H9 (cell line): Measurements from ENCODE around the gene FAM200A. TPM values are rescaled to one million over a fixed set of nuclear protein-coding genes. Genes with fewer than 3 reads are reported as not detected.

Experiments
- DNase-seq: peaks from one replicate; pipeline ENCODE4 v3.0.0-alpha.2; 2017
- H2AFZ ChIP-seq: one replicate; pipeline ENCODE4 v1.6.1; 2013; ENCODE audit warnings: mild to moderate bottlenecking, low read length, control low read depth, moderate library complexity
- H2AK5ac ChIP-seq: 2 replicates; pipeline ENCODE4 v1.6.1; 2013; ENCODE audit warnings: low read length, control low read depth, mixed read lengths; ENCODE audit not compliant: insufficient read length
- H2BK120ac ChIP-seq: one replicate; pipeline ENCODE4 v1.6.1; 2013; ENCODE audit warnings: low read depth, mild to moderate bottlenecking, low read length, control low read depth, inconsistent platforms; ENCODE audit not compliant: poor library complexity, severe bottlenecking
- H2BK12ac ChIP-seq: 2 replicates; pipeline ENCODE4 v1.6.1; 2013; ENCODE audit warnings: low read length, control low read depth, mixed read lengths, low read depth; ENCODE audit not compliant: insufficient read length
- H2BK15ac ChIP-seq: 2 replicates; pipeline ENCODE4 v1.6.1; 2013; ENCODE audit warnings: low read depth, low read length, control low read depth
- H2BK20ac ChIP-seq: one replicate; pipeline ENCODE4 v1.6.1; 2013; ENCODE audit warnings: low read depth, mild to moderate bottlenecking, low read length, control low read depth, inconsistent platforms; ENCODE audit not compliant: poor library complexity, severe bottlenecking
- H2BK5ac ChIP-seq: 2 replicates; pipeline ENCODE4 v1.6.1; 2013; ENCODE audit warnings: low read length, control low read depth, mixed read lengths; ENCODE audit not compliant: insufficient read length
- H3K14ac ChIP-seq: 2 replicates; pipeline ENCODE4 v1.6.1; 2013; ENCODE audit warnings: low read length, control low read depth; ENCODE audit not compliant: insufficient read depth
- H3K18ac ChIP-seq: 2 replicates; pipeline ENCODE4 v1.6.1; 2013; ENCODE audit warnings: low read depth, mild to moderate bottlenecking, mixed read lengths, low read length, control low read depth; ENCODE audit not compliant: insufficient read length
- H3K23ac ChIP-seq: 2 replicates; pipeline ENCODE4 v1.6.1; 2013; ENCODE audit warnings: low read length, control low read depth, mixed read lengths, low read depth; ENCODE audit not compliant: insufficient read length
- H3K23me2 ChIP-seq: 2 replicates; pipeline ENCODE4 v1.6.1; 2013; ENCODE audit warnings: low read depth, mild to moderate bottlenecking, mixed read lengths, low read length, control low read depth; ENCODE audit not compliant: insufficient read length, poor library complexity, severe bottlenecking
- H3K27ac ChIP-seq: 2 replicates; pipeline ENCODE4 v1.5.1; 2013; ENCODE audit warnings: low read length, control low read depth, mixed read lengths, low read depth; ENCODE audit not compliant: insufficient read length
- H3K27me3 ChIP-seq: 2 replicates; pipeline ENCODE4 v1.6.1; 2013; ENCODE audit warnings: low read length, control low read depth, inconsistent platforms; ENCODE audit not compliant: insufficient read depth
- H3K4ac ChIP-seq: 2 replicates; pipeline ENCODE4 v1.6.1; 2013; ENCODE audit warnings: low read depth, mild to moderate bottlenecking, control low read depth, inconsistent platforms, low read length, moderate library complexity
- H3K4me1 ChIP-seq: 2 replicates; pipeline ENCODE4 v1.6.1; 2013; ENCODE audit warnings: low read length, control low read depth, inconsistent platforms; ENCODE audit not compliant: insufficient read depth
- H3K4me2 ChIP-seq: 2 replicates; pipeline ENCODE4 v1.6.1; 2013; ENCODE audit warnings: low read length, control low read depth, mixed read lengths; ENCODE audit not compliant: insufficient read length, insufficient read depth
- H3K56ac ChIP-seq: 2 replicates; pipeline ENCODE4 v1.6.1; 2013; ENCODE audit warnings: low read depth, mild to moderate bottlenecking, mixed read lengths, low read length, control low read depth; ENCODE audit not compliant: insufficient read length
- H3K79me1 ChIP-seq: 2 replicates; pipeline ENCODE4 v1.6.1; 2013; ENCODE audit warnings: low read depth, mild to moderate bottlenecking, moderate library complexity, low read length, control low read depth, inconsistent platforms; ENCODE audit not compliant: insufficient read depth, poor library complexity, severe bottlenecking
- H3K79me2 ChIP-seq: 2 replicates; pipeline ENCODE4 v1.6.1; 2013; ENCODE audit warnings: low read length, control low read depth, inconsistent platforms; ENCODE audit not compliant: insufficient read depth
- H3K9ac ChIP-seq: 2 replicates; pipeline ENCODE4 v1.6.1; 2013; ENCODE audit warnings: low read length, control low read depth, mixed read lengths; ENCODE audit not compliant: insufficient read length; ENCODE audit errors: extremely low read depth
- H3K9me3 ChIP-seq: one replicate; pipeline ENCODE4 v1.6.1; 2013; ENCODE audit warnings: low read depth, low read length, inconsistent platforms; ENCODE audit not compliant: control insufficient read depth
- H3T11ph ChIP-seq: one replicate; pipeline ENCODE4 v1.6.1; 2013; ENCODE audit warnings: mild to moderate bottlenecking, low read length, control low read depth, inconsistent platforms
- H4K20me1 ChIP-seq: one replicate; pipeline ENCODE4 v1.6.1; 2013; ENCODE audit not compliant: control insufficient read depth, insufficient read length, insufficient read depth
- H4K5ac ChIP-seq: 2 replicates; pipeline ENCODE4 v1.6.1; 2013; ENCODE audit warnings: low read depth, mild to moderate bottlenecking, mixed read lengths, low read length, control low read depth; ENCODE audit not compliant: insufficient read length
- H4K8ac ChIP-seq: replicated peaks from 2 replicates; pipeline ENCODE4 v1.6.1; 2013; ENCODE audit warnings: low read length, control low read depth, mixed read lengths, low read depth; ENCODE audit not compliant: insufficient read length
- H4K91ac ChIP-seq: 2 replicates; pipeline ENCODE4 v1.6.1; 2013; ENCODE audit warnings: low read depth, mild to moderate bottlenecking, moderate library complexity, mixed read lengths, low read length, control low read depth; ENCODE audit not compliant: insufficient read length
- H3K27ac Mint-ChIP-seq, 3 experiments: 2 replicates in 2 of 3; 3 replicates in 1 of 3; pipeline ENCODE4 v1.8.0; 2020 to 2021; ENCODE audit warnings: mixed read lengths in 3 of 3, mild to moderate bottlenecking in 1 of 3, moderate library complexity in 1 of 3
- H3K27me3 Mint-ChIP-seq: 2 replicates; pipeline ENCODE4 v1.8.0; 2021; ENCODE audit warnings: low read depth, mild to moderate bottlenecking, moderate library complexity, mixed read lengths
- H3K36me3 Mint-ChIP-seq, 3 experiments: 2 replicates in 2 of 3; 3 replicates in 1 of 3; pipeline ENCODE4 v1.8.0; 2020 to 2021; ENCODE audit warnings: low read depth in 3 of 3, mixed read lengths in 3 of 3; ENCODE audit not compliant: insufficient read depth in 1 of 3
- H3K4me1 Mint-ChIP-seq, 2 experiments: 2 replicates each; pipeline ENCODE4 v1.8.0; 2020; ENCODE audit warnings: mixed read lengths in 2 of 2
- H3K4me3 Mint-ChIP-seq, 2 experiments: 2 replicates in 1 of 2; 3 replicates in 1 of 2; pipeline ENCODE4 v1.8.0; 2020 to 2021; ENCODE audit warnings: mild to moderate bottlenecking in 2 of 2, mixed read lengths in 2 of 2, moderate library complexity in 1 of 2
- H3K9me3 Mint-ChIP-seq, 2 experiments: 2 replicates in 1 of 2; 3 replicates in 1 of 2; pipeline ENCODE4 v1.8.0; 2020; ENCODE audit warnings: mild to moderate bottlenecking in 2 of 2, mixed read lengths in 2 of 2, moderate library complexity in 1 of 2
- WGBS: extraction: QIAGEN DNeasy Blood & Tissue Kit; methylation state at CpG from one replicate; pipeline ENCODE4 v1.1.7; 2013; ENCODE audit warnings: missing lambda C conversion rate, low lambda C conversion rate, mixed read lengths; ENCODE audit not compliant: insufficient read length; ENCODE audit errors: extremely low coverage; 5-methylcytosine and 5-hydroxymethylcytosine counted together
- total RNA-seq: library from RNA; stranded (reverse); gene quantifications from 2 replicates; pipeline ENCODE4 v1.2.1, GENCODE V29; 2021
- TF ChIP-seq, protein P1 (sequence below): fragments of 200-600 bp; sonication (generic); conservative IDR thresholded peaks from 3 replicates; pipeline ENCODE4 v1.8.0; 2021; ENCODE audit warnings: antibody characterized with exemption, mild to moderate bottlenecking

The FAM200A gene
- total RNA-seq, 1 experiment from 2014 or later = 7.8 TPM

DNA sequence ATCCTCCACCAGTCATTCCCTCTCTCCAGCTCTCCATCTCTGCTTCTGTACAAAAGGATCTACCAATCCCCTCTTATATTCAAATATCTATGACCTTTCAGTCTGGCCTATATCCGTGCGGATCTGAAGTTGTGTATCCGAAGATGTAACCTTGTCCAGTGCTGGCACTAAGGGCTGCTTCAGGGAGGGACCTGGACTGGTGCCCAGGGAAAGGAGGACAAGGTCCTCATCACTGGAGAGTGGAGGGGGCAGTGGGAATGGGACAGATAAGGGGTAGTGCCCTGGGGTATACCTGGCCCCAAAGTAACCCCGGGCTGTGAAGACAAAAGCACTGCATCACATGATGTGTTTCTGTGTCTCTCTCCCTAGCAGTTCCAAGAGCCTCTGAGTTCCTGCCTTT is 47.9 kb upstream of the FAM200A start:
- DNase-seq = no peak
- no peak overlapping the region for H3K27ac Mint-ChIP-seq
- Histone ChIP-seq H3K56ac (no peak overlapping the region), H3K18ac (no peak overlapping the region), H3K79me2 (no peaks in the 10 kb centered on the region), H4K20me1 (no peaks in the 10 kb centered on the region), H3K27me3 (no peaks in the 10 kb centered on the region), H3K4ac (no peak overlapping the region), H3K14ac (no peak overlapping the region), H3K27ac (no peak overlapping the region), H3K79me1 (no peaks in the 10 kb centered on the region), H4K91ac (no peak overlapping the region), H4K8ac (no peak overlapping the region), H3K4me1 (no peaks in the 10 kb centered on the region), H3K4me2 (no peak overlapping the region), H2BK15ac (no peak overlapping the region), H3K23me2 (no peaks in the 10 kb centered on the region), H4K5ac (no peak overlapping the region), H2BK5ac (no peak overlapping the region), H3K23ac (no peak overlapping the region), H2BK12ac (no peak overlapping the region), H3T11ph (no peak overlapping the region), H2AFZ (no peak overlapping the region), H3K9ac (no peak overlapping the region), H2BK20ac (no peak overlapping the region), H3K9me3 (no peaks in the 10 kb centered on the region), H2AK5ac (no peak overlapping the region), H2BK120ac (no peak overlapping the region)
- H3K9me3 Mint-ChIP-seq = no peaks in the 10 kb centered on the region
- WGBS = no CpG with 5 or more reads among the region's 4 CpGs
- H3K27me3 Mint-ChIP-seq = peaks cover 2% of the 10 kb centered on the region; the same call in 1 of the 2 replicates
- H3K4me3 Mint-ChIP-seq = no peak overlapping the region
- TF ChIP-seq, protein P1, sequence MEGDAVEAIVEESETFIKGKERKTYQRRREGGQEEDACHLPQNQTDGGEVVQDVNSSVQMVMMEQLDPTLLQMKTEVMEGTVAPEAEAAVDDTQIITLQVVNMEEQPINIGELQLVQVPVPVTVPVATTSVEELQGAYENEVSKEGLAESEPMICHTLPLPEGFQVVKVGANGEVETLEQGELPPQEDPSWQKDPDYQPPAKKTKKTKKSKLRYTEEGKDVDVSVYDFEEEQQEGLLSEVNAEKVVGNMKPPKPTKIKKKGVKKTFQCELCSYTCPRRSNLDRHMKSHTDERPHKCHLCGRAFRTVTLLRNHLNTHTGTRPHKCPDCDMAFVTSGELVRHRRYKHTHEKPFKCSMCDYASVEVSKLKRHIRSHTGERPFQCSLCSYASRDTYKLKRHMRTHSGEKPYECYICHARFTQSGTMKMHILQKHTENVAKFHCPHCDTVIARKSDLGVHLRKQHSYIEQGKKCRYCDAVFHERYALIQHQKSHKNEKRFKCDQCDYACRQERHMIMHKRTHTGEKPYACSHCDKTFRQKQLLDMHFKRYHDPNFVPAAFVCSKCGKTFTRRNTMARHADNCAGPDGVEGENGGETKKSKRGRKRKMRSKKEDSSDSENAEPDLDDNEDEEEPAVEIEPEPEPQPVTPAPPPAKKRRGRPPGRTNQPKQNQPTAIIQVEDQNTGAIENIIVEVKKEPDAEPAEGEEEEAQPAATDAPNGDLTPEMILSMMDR = no peak
- 0 out of 4 replicates have a peak, but pooled peaks cover 0 to 4% of the 10 kb centered on the region in 2 experiments for H3K4me1 Mint-ChIP-seq
- no peaks in the 10 kb centered on the region for H3K36me3 Mint-ChIP-seq
